HEK293T (cell line): Measurements from ENCODE around the gene ADAP1.

ENCODE experiments used
- ARNT ChIP-seq: fragments of 450-650 bp; IDR thresholded peaks from 2 replicates; pipeline ENCODE4 v1.6.1; 2017; ENCODE audit warnings: mild to moderate bottlenecking
- BHLHE40 ChIP-seq: fragments of 450-650 bp; IDR thresholded peaks from 2 replicates; pipeline ENCODE4 v1.6.1; 2016; ENCODE audit warnings: mild to moderate bottlenecking, moderate library complexity, borderline replicate concordance
- ELF4 ChIP-seq: fragments of 450-650 bp; IDR thresholded peaks from 2 replicates; pipeline ENCODE4 v1.6.1; 2017; ENCODE audit warnings: antibody characterized with exemption
- SP1 ChIP-seq: fragments of 450-650 bp; IDR thresholded peaks from 2 replicates; pipeline ENCODE4 v1.6.1; 2017
- SUZ12 ChIP-seq: fragments of 450-650 bp; IDR thresholded peaks from 2 replicates; pipeline ENCODE4 v1.6.1; 2016; ENCODE audit warnings: mild to moderate bottlenecking
- TARDBP ChIP-seq: fragments of 450-650 bp; IDR thresholded peaks from 2 replicates; pipeline ENCODE4 v1.6.1; 2016

DNA sequence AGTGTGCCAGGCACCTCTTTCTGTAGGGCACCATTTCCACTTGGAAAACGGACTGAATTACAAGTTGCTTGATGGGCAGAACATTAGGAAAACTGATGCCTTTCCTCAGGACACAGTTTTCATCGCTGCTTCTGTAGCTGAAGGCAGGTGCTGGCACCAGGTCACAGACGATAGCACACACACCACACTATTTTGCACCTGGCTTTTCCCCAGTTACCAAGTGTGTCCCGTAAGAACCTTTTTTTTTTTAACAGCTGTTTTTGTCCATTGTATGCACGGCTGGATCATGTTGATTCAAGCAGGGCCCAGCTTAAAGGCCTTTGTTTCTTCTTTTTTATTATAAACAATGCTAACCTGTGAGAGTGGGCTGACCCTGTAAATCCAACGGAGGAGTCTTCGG is 79.4 kb downstream of the ADAP1 start:
- TF ChIP-seq ELF4 (no peak), SP1 (no peak), ARNT (no peak), SUZ12 (no peak), BHLHE40 (no peak), TARDBP (no peak)
